HepG2 (cell line): ENCODE measurements around the gene BCAS1. TPM values are rescaled to one million over a fixed set of nuclear protein-coding genes. Genes with fewer than 3 reads are reported as not detected.
A peak's percentile ranks its signal among the peaks of the same experiment; 100 is the strongest.

Experiments
- AHR ChIP-seq: IDR thresholded peaks from 2 replicates; pipeline ENCODE4 v1.6.1; 2018; ENCODE audit warnings: missing genetic modification reagents, missing compliant biosample characterization
- ASH2L ChIP-seq: fragments of 300-600, 200-600 bp; sonication (generic); IDR thresholded peaks from 2 replicates; pipeline ENCODE4 v1.7.0; 2017; ENCODE audit warnings: low read depth, mild to moderate bottlenecking, moderate library complexity, mixed read lengths, low read length; ENCODE audit not compliant: insufficient read length
- ERF ChIP-seq: IDR thresholded peaks from 2 replicates; pipeline ENCODE4 v1.6.1; 2018; ENCODE audit warnings: missing biosample characterization, missing genetic modification reagents
- FOXA1 ChIP-seq, 2 experiments: fragments of 450-650 bp in 1 of 2; sonication (generic) in 1 of 2; formaldehyde crosslinking in 1 of 2; IDR thresholded peaks; 2 replicates each; pipeline versions ENCODE4 v1.4.0 to v1.6.1; 2016 to 2020; ENCODE audit warnings: missing genetic modification reagents in 1 of 2
- FOXA3 ChIP-seq: IDR thresholded peaks from 2 replicates; pipeline ENCODE4 v1.6.1; 2016; ENCODE audit warnings: missing genetic modification reagents, missing compliant biosample characterization
- MAZ ChIP-seq, 2 experiments: sonication (generic) in 1 of 2; formaldehyde crosslinking in 1 of 2; IDR thresholded peaks; 2 replicates each; pipeline versions ENCODE4 v1.5.0 to v1.6.1; 2012 to 2020; ENCODE audit warnings: low read depth in 2 of 2, mild to moderate bottlenecking in 2 of 2, borderline replicate concordance in 1 of 2, improper control_type of control experiment in 1 of 2, low read length in 1 of 2, missing genetic modification reagents in 1 of 2, moderate library complexity in 1 of 2
- RARA ChIP-seq: IDR thresholded peaks from 2 replicates; pipeline ENCODE4 v1.6.1; 2016; ENCODE audit warnings: missing genetic modification reagents, missing compliant biosample characterization
- RXRA ChIP-seq: sonication (generic); formaldehyde crosslinking; IDR thresholded peaks from 2 replicates; pipeline ENCODE4 v1.5.1; 2020; ENCODE audit warnings: missing genetic modification reagents
- SMAD3 ChIP-seq: sonication (generic); formaldehyde crosslinking; IDR thresholded peaks from 2 replicates; pipeline ENCODE4 v1.4.0; 2020; ENCODE audit warnings: missing genetic modification reagents
- SOX13 ChIP-seq, 3 experiments: fragments of 450-650 bp in 1 of 3; sonication (generic) in 1 of 3; formaldehyde crosslinking in 1 of 3; IDR thresholded peaks in 2 of 3; conservative IDR thresholded peaks in 1 of 3; 2 replicates each; pipeline versions ENCODE4 v1.5.0 to v1.6.1; 2016 to 2020; ENCODE audit warnings: antibody characterized with exemption in 1 of 3, mild to moderate bottlenecking in 1 of 3, missing compliant biosample characterization in 1 of 3, missing genetic modification reagents in 1 of 3, moderate library complexity in 1 of 3
- TCF7 ChIP-seq: sonication (generic); IDR thresholded peaks from 2 replicates; pipeline ENCODE4 v1.6.1; 2016; ENCODE audit warnings: antibody characterized with exemption, low read depth
- ZNF501 ChIP-seq: sonication (generic); formaldehyde crosslinking; IDR thresholded peaks from 2 replicates; pipeline ENCODE4 v1.5.1; 2020; ENCODE audit warnings: mild to moderate bottlenecking, moderate library complexity, missing genetic modification reagents
- ZNF572 ChIP-seq: sonication (generic); formaldehyde crosslinking; IDR thresholded peaks from 2 replicates; pipeline ENCODE4 v1.5.1; 2020; ENCODE audit warnings: mild to moderate bottlenecking, missing genetic modification reagents
- ZNF788 ChIP-seq: sonication (generic); formaldehyde crosslinking; IDR thresholded peaks from 2 replicates; pipeline ENCODE4 v1.5.0; 2020; ENCODE audit warnings: mild to moderate bottlenecking, missing genetic modification reagents, borderline replicate concordance
- polyA plus RNA-seq, 8 experiments: library from polyadenylated mRNA; depleted of rRNA in 3 of 8; stranded (reverse) in 7 of 8; unstranded in 1 of 8; fragments of >200 nt; fragmentation: Illumina TruSeq in 4 of 8; extraction: Trizol in 4 of 8; gene quantifications; 2 replicates each; pipeline versions ENCODE4 v1.2.1 to v1.2.3, GENCODE V29; 2011 to 2016; ENCODE audit warnings: low read depth in 4 of 8, missing spikeins in 1 of 8, mixed read lengths in 1 of 8; ENCODE audit not compliant: insufficient read depth in 1 of 8
- total RNA-seq, 5 experiments: library from RNA; depleted of rRNA; stranded (reverse); fragments of >200 nt; fragmentation: Illumina TruSeq; extraction: Trizol; gene quantifications; 2 replicates each; pipeline ENCODE4 v1.2.3, GENCODE V29; 2016; ENCODE audit warnings: low read depth in 1 of 5
- TF ChIP-seq, protein P1 (sequence below): sonication (generic); formaldehyde crosslinking; IDR thresholded peaks from 2 replicates; pipeline ENCODE4 v1.4.0; 2020; ENCODE audit warnings: low read depth, missing genetic modification reagents
- TF ChIP-seq, protein P2 (sequence below): IDR thresholded peaks from 2 replicates; pipeline ENCODE4 v1.6.1; 2012; ENCODE audit warnings: inconsistent platforms
- TF ChIP-seq, protein P3 (sequence below): sonication (generic); formaldehyde crosslinking; IDR thresholded peaks from 2 replicates; pipeline ENCODE4 v1.4.0; 2020; ENCODE audit warnings: missing genetic modification reagents, borderline replicate concordance
- TF ChIP-seq, protein P4 (sequence below): sonication (generic); IDR thresholded peaks from 2 replicates; pipeline ENCODE4 v1.6.1; 2016; ENCODE audit warnings: low read depth, borderline replicate concordance

Gene BCAS1
- total and polyA plus RNA-seq, 2 of the 13 experiments (the other 11 are each of a cell fraction or from before 2014, with no cell fraction given), result 0.55 to 0.91 TPM

DNA sequence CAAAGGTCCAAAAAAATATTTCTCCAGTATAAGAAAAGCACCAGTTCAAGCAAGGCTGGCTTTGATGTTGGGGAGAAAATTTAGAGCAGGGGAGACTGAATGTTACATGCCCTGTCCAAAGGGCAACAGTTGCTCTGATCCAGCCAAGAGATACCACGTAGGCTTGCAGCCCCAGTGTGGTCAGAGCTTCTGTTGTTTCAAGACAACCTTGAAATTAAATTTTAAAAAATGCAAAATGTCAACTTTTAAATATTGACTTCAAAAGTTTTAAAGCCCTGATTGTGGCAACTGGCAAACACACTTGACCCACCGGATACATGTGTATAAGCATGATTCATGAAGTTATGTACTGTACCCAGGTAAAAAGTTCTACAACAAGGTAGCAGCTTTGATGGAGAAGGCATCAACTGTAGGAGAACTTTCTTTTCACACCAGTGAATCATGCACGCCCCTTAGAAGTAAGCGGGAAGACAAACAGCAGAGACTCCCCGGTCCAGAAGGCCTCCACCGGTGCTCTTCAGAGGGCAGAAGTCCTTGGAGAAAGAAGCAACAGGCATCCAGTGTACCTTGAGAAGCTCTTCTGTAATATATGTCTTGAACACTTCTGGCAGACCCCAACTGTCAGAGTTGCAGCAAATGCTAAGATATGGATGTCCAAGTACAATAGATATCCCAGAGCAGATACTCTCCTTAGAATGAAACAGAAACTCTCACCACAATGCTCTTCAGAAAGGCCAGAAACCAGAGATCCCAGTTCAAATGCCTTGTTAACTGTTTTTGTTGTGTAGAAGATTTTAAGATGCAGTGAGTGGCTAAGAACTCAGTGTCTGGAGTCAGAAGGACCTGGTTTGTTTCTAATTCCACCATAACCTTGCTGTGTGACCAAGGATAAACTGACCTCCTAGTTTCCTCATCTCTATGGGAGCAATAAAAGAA is 115.4 kb downstream of the BCAS1 start (continued):
- TF ChIP-seq, protein P1, sequence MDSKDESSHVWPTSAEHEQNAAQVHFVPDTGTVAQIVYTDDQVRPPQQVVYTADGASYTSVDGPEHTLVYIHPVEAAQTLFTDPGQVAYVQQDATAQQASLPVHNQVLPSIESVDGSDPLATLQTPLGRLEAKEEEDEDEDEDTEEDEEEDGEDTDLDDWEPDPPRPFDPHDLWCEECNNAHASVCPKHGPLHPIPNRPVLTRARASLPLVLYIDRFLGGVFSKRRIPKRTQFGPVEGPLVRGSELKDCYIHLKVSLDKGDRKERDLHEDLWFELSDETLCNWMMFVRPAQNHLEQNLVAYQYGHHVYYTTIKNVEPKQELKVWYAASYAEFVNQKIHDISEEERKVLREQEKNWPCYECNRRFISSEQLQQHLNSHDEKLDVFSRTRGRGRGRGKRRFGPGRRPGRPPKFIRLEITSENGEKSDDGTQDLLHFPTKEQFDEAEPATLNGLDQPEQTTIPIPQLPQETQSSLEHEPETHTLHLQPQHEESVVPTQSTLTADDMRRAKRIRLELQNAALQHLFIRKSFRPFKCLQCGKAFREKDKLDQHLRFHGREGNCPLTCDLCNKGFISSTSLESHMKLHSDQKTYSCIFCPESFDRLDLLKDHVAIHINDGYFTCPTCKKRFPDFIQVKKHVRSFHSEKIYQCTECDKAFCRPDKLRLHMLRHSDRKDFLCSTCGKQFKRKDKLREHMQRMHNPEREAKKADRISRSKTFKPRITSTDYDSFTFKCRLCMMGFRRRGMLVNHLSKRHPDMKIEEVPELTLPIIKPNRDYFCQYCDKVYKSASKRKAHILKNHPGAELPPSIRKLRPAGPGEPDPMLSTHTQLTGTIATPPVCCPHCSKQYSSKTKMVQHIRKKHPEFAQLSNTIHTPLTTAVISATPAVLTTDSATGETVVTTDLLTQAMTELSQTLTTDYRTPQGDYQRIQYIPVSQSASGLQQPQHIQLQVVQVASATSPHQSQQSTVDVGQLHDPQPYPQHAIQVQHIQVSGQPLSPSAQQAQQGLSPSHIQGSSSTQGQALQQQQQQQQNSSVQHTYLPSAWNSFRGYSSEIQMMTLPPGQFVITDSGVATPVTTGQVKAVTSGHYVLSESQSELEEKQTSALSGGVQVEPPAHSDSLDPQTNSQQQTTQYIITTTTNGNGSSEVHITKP (CRISPR knock-in tag), result peak; percentile 74; the same call in 1 of the 2 replicates
- TF ChIP-seq RARA (CRISPR knock-in tag) (peak; percentile 91), AHR (no peak), MAZ (IDR thresholded peaks at IDR 0.05; ENCODE audit: borderline replicate concordance, low read depth, low read length) (no peak), MAZ (CRISPR knock-in tag; IDR thresholded peaks at IDR 0.05; ENCODE audit: low read depth) (peak; percentile 48; the same call in 1 of the 2 replicates), SMAD3 (peak; percentile 67; the same call in 1 of the 2 replicates), FOXA1 (IDR thresholded peaks at IDR 0.05) (peak; percentile 17; the same call in 1 of the 2 replicates), FOXA1 (CRISPR knock-in tag; IDR thresholded peaks at IDR 0.05) (peak; percentile 60), RXRA (CRISPR knock-in tag) (peak; percentile 66; the same call in 1 of the 2 replicates), ASH2L (peak; percentile 26), ZNF572 (0 out of 2 replicates have a peak, but pooled peaks have one; percentile 24), ERF (CRISPR knock-in tag) (peak; percentile 16; the same call in 1 of the 2 replicates), ZNF501 (peak; percentile 55), TCF7 (peak; percentile 85), FOXA3 (peak; percentile 82), SOX13 (IDR thresholded peaks at IDR 0.05) (0 out of 2 replicates have a peak, but pooled peaks have one; percentile 25), SOX13 (CRISPR knock-in tag; conservative IDR thresholded peaks at IDR 0.05 in 1 of 2, IDR thresholded peaks at IDR 0.05 in 1 of 2) (peak in 1 of 2 experiments; percentile 75; a peak in 2 of 4 replicates), ZNF788 (peak; percentile 44; the same call in 1 of the 2 replicates)
- TF ChIP-seq, protein P2, sequence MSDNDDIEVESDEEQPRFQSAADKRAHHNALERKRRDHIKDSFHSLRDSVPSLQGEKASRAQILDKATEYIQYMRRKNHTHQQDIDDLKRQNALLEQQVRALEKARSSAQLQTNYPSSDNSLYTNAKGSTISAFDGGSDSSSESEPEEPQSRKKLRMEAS, result peak; percentile 59; the same call in 1 of the 2 replicates
- TF ChIP-seq, protein P3, sequence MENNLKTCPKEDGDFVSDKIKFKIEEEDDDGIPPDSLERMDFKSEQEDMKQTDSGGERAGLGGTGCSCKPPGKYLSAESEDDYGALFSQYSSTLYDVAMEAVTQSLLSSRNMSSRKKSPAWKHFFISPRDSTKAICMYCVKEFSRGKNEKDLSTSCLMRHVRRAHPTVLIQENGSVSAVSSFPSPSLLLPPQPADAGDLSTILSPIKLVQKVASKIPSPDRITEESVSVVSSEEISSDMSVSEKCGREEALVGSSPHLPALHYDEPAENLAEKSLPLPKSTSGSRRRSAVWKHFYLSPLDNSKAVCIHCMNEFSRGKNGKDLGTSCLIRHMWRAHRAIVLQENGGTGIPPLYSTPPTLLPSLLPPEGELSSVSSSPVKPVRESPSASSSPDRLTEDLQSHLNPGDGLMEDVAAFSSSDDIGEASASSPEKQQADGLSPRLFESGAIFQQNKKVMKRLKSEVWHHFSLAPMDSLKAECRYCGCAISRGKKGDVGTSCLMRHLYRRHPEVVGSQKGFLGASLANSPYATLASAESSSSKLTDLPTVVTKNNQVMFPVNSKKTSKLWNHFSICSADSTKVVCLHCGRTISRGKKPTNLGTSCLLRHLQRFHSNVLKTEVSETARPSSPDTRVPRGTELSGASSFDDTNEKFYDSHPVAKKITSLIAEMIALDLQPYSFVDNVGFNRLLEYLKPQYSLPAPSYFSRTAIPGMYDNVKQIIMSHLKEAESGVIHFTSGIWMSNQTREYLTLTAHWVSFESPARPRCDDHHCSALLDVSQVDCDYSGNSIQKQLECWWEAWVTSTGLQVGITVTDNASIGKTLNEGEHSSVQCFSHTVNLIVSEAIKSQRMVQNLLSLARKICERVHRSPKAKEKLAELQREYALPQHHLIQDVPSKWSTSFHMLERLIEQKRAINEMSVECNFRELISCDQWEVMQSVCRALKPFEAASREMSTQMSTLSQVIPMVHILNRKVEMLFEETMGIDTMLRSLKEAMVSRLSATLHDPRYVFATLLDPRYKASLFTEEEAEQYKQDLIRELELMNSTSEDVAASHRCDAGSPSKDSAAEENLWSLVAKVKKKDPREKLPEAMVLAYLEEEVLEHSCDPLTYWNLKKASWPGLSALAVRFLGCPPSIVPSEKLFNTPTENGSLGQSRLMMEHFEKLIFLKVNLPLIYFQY (CRISPR knock-in tag), result peak; percentile 27; the same call in 1 of the 2 replicates
- TF ChIP-seq, protein P4, sequence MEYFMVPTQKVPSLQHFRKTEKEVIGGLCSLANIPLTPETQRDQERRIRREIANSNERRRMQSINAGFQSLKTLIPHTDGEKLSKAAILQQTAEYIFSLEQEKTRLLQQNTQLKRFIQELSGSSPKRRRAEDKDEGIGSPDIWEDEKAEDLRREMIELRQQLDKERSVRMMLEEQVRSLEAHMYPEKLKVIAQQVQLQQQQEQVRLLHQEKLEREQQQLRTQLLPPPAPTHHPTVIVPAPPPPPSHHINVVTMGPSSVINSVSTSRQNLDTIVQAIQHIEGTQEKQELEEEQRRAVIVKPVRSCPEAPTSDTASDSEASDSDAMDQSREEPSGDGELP, result peak; percentile 82
